Measurements from ENCODE around the gene ANKRD65.

DNA sequence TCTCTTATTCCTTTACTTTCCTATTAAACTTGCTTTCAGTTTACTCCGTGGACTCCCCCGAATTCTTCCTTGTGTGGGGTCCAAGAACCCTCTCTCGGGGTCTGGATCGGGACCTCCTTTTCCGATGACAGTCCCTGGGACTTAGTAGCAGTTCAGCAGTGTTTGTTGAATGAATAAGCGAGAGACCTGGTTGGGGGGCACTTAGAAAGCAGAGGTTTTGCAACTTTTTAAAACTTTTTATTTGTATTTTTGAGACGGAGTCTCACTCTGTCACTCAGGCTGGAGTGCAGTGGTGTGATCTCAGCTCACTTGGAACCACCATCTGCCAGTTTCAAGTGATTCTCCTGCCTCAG, 2.1 kb upstream of the ANKRD65 start:
- TF ChIP-seq, protein P1, sequence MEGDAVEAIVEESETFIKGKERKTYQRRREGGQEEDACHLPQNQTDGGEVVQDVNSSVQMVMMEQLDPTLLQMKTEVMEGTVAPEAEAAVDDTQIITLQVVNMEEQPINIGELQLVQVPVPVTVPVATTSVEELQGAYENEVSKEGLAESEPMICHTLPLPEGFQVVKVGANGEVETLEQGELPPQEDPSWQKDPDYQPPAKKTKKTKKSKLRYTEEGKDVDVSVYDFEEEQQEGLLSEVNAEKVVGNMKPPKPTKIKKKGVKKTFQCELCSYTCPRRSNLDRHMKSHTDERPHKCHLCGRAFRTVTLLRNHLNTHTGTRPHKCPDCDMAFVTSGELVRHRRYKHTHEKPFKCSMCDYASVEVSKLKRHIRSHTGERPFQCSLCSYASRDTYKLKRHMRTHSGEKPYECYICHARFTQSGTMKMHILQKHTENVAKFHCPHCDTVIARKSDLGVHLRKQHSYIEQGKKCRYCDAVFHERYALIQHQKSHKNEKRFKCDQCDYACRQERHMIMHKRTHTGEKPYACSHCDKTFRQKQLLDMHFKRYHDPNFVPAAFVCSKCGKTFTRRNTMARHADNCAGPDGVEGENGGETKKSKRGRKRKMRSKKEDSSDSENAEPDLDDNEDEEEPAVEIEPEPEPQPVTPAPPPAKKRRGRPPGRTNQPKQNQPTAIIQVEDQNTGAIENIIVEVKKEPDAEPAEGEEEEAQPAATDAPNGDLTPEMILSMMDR (IDR thresholded peaks at IDR 0.05; ENCODE audit: insufficient read depth, low read depth, low read length): no peak
- no peak for TF ChIP-seq EZH2 (IDR thresholded peaks at IDR 0.05; ENCODE audit: insufficient read depth, low read length)

Measured in astrocyte (in vitro differentiated cells and primary cell).